ENCODE measurements around the gene OPA1.

The OPA1 gene

DNA sequence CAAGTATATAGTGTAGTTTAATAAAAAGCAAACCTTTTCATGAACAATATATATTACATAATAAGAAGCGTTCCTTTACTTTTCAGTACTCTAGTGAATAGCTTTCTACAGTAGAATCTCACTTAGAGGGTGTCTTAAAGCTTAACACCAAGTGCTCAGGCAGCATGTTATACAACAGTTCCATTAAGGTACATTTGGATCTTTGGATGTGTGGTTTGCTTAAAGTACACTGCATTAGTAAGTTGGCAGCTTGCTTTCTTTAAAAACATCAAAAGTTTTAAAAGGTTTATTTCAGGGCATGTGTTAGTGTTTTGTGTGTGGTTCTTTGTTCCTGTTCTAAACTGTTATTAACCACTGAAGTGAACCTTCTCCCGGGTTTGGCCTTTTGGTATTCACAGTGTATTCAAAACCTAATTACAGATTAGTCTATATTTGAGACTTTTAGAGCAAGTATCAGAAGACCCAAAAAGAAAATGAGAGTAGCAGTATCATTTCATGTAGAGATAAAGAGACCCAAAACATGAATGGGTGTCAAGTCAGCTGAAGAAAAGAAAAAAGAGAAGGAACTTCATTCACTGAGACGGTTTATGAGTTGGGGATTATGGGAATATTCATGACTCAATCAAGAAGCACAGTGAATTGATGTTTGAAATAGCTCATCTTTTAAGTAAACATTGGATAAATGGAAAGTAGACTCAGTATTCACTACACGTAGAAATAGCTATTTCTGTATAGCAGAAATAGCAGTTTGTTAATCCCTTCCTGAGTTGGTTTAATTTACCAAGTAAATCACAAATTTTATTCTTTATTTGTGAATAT is 93.9 kb downstream of the OPA1 start:
- Histone ChIP-seq H3K27ac (ENCODE audit: low read length) (no peak overlapping the region), H3K4me3 (ENCODE audit: low read depth in 1 of 2, low read length in 2 of 2) (no peak overlapping the region), H3K27me3 (ENCODE audit: low read depth, low read length) (no peaks in the 10 kb centered on the region), H3K4me1 (ENCODE audit: control insufficient read depth in 1 of 2, insufficient read depth in 2 of 2, low read length in 2 of 2) (no peaks in the 10 kb centered on the region), H3K9me3 (ENCODE audit: control insufficient read depth in 1 of 2, low read length in 2 of 2) (no peaks in the 10 kb centered on the region), H3K36me3 (ENCODE audit: control insufficient read depth in 1 of 2, insufficient read depth in 2 of 2, low read length in 2 of 2) (peaks cover 3 to 12% of the 10 kb centered on the region in 2 donors)

DNA sequence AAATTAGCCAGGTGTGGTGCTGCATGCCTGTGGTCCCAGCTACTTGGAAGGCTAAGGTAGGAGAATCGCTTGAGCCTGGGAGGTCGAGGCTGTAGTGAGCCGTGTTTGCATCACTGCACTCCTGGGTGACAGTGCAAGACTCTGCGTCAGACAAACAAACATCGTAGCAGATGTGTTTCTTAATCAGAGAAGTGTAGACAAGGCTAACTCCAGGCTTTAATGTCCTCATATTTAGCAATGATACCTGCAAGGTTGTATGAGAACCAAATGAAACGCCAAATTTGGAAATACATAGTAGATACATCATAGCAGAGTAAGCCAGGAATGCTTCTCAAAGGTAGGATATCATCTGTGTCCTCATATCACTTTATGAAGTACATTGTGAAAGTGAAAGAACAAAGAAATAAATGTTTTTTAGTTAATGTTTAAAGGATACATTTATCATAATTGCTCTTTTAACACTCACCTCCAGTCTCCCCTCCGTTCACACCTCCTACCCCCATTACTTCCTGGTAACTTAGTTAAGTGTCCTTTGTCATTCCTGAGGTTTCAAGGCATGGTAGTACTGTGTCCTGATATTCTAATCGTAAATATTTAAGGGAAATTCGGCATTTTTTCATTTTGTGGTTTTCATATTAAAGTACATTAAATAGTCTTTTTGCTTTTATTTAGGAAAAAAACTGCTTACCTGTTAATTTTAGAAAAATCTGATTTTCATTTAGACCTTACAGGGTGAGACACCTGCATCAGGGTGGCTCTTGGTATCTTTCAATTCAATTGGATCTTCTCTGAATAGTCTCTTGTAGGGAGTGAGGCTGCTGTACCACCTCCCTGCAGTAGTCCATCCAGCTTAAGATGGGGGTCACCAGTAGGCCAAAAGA is 96.1 kb downstream of the OPA1 start:
- no peaks in the 10 kb centered on the region for H3K27me3 ChIP-seq (ENCODE audit: low read depth, low read length)
- H3K4me1 ChIP-seq (ENCODE audit: control insufficient read depth in 1 of 2, insufficient read depth in 2 of 2, low read length in 2 of 2) = no peaks in the 10 kb centered on the region
- H3K9me3 ChIP-seq (ENCODE audit: control insufficient read depth in 1 of 2, low read length in 2 of 2) = no peaks in the 10 kb centered on the region
- H3K27ac ChIP-seq (ENCODE audit: low read length) = no peak overlapping the region
- no peak overlapping the region for H3K4me3 ChIP-seq (ENCODE audit: low read depth in 1 of 2, low read length in 2 of 2)
- peaks cover 10 to 16% of the 10 kb centered on the region in 2 donors for H3K36me3 ChIP-seq (ENCODE audit: control insufficient read depth in 1 of 2, insufficient read depth in 2 of 2, low read length in 2 of 2)

DNA sequence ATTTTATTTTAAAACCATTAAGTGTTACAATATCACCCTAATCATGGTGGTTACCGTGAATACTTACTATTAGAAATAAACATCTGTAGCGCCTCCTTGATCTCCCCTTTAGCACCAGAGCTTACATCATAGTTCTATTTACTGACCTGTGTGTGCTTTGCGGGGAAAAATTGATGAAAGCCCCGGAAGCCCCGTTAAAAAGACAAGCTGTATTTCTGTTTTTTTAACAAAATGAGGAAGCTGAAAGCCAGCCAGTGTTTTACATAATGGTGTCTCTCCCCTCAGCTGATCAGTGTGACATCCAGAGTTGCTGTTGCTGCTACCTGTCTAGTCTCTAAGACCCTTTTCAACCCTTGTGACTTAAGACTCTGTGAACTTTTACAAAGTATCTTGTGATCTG is 100.8 kb downstream of the OPA1 start:
- Histone ChIP-seq H3K36me3 (ENCODE audit: control insufficient read depth in 1 of 2, insufficient read depth in 2 of 2, low read length in 2 of 2) (peaks cover 14 to 27% of the 10 kb centered on the region in 2 donors), H3K27me3 (ENCODE audit: low read depth, low read length) (no peaks in the 10 kb centered on the region), H3K4me1 (ENCODE audit: control insufficient read depth in 1 of 2, insufficient read depth in 2 of 2, low read length in 2 of 2) (no peaks in the 10 kb centered on the region), H3K9me3 (ENCODE audit: control insufficient read depth in 1 of 2, low read length in 2 of 2) (no peaks in the 10 kb centered on the region), H3K27ac (ENCODE audit: low read length) (no peak overlapping the region), H3K4me3 (ENCODE audit: low read depth in 1 of 2, low read length in 2 of 2) (no peak overlapping the region)

DNA sequence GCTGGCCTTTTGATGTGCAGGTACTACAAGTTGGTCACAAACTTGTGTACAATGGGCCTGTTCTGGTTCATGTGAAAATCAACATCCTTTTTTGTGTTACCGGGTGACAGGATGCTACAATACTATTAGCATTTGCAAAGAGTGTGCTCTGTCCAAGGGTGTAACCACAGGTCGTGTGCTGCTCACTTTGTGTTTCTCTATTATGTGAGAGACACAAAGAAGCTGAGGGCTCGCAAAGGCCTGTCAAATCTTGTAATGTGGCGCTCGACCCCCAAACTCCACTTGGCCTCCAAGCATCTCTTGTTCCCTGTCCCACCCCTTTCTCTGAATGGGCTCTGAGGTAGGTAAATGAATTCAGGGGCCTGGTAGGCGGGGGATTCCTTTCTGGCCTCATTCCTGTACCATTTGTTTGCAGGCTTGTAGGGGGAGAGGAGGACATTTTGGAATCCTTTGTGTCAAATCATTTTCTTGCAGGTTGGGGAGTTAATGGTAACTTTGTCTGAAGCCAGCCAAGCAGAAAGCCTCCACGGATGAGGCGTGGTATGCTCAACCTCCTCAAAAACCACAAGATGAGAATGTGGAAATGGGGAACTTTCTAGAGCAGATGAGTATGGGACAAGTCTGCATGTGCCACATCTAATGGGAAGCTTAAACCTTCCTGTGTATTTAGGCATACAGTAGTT is 109.1 kb downstream of the OPA1 start:
- Histone ChIP-seq H3K27ac (ENCODE audit: low read length) (no peak overlapping the region), H3K4me3 (ENCODE audit: low read depth in 1 of 2, low read length in 2 of 2) (no peak overlapping the region), H3K27me3 (ENCODE audit: low read depth, low read length) (no peaks in the 10 kb centered on the region), H3K9me3 (ENCODE audit: control insufficient read depth in 1 of 2, low read length in 2 of 2) (no peaks in the 10 kb centered on the region), H3K4me1 (ENCODE audit: control insufficient read depth in 1 of 2, insufficient read depth in 2 of 2, low read length in 2 of 2) (no peaks in the 10 kb centered on the region), H3K36me3 (ENCODE audit: control insufficient read depth in 1 of 2, insufficient read depth in 2 of 2, low read length in 2 of 2) (peaks cover 0 to 4% of the 10 kb centered on the region in 2 donors)

DNA sequence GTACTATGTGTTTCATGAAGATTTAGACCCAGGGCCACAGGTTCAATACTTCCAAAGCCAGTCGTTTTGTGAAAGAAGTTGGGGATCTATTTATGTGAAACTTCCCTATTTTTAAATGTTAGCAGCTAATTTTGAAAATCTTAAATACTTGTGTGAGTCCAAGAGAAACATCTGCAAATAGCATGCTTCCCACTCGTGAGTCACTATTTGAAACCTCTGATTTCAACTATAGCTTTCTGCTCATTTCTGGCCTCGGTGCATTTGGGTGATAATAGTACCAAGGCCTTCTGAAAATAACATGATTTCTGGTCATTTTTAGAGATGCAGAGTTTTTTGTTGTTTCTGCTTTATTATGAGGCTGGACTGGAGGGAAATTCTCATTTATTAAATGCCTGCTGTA is 110.0 kb downstream of the OPA1 start:
- Histone ChIP-seq H3K4me3 (ENCODE audit: low read depth in 1 of 2, low read length in 2 of 2) (no peak overlapping the region), H3K9me3 (ENCODE audit: control insufficient read depth in 1 of 2, low read length in 2 of 2) (no peaks in the 10 kb centered on the region), H3K36me3 (ENCODE audit: control insufficient read depth in 1 of 2, insufficient read depth in 2 of 2, low read length in 2 of 2) (peaks cover 0 to 4% of the 10 kb centered on the region in 2 donors), H3K4me1 (ENCODE audit: control insufficient read depth in 1 of 2, insufficient read depth in 2 of 2, low read length in 2 of 2) (no peaks in the 10 kb centered on the region), H3K27me3 (ENCODE audit: low read depth, low read length) (no peaks in the 10 kb centered on the region), H3K27ac (ENCODE audit: low read length) (no peak overlapping the region)

DNA sequence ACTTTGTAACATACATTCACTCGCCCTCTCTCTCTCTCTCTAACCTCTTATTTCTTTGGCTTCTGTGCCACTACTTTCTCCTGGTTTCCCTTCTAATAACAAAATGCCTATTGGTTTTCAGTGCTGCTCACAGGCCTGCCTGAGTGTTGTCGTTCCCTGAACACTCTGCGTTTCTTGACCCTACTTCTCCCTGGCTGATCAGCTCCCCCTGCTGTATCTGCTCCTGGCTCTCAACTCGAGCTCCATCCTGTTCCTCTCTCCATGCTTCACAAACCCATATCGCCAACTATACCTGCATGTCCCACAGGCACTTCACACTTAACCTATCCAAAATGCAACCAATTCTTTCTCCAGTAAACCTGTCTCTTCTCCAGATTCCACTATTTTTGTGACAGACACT is 111.4 kb downstream of the OPA1 start:
- Histone ChIP-seq H3K27ac (ENCODE audit: low read length) (no peak overlapping the region), H3K4me3 (ENCODE audit: low read depth in 1 of 2, low read length in 2 of 2) (no peak overlapping the region), H3K36me3 (ENCODE audit: control insufficient read depth in 1 of 2, insufficient read depth in 2 of 2, low read length in 2 of 2) (peaks cover 0 to 4% of the 10 kb centered on the region in 2 donors), H3K27me3 (ENCODE audit: low read depth, low read length) (no peaks in the 10 kb centered on the region), H3K4me1 (ENCODE audit: control insufficient read depth in 1 of 2, insufficient read depth in 2 of 2, low read length in 2 of 2) (no peaks in the 10 kb centered on the region), H3K9me3 (ENCODE audit: control insufficient read depth in 1 of 2, low read length in 2 of 2) (no peaks in the 10 kb centered on the region)

DNA sequence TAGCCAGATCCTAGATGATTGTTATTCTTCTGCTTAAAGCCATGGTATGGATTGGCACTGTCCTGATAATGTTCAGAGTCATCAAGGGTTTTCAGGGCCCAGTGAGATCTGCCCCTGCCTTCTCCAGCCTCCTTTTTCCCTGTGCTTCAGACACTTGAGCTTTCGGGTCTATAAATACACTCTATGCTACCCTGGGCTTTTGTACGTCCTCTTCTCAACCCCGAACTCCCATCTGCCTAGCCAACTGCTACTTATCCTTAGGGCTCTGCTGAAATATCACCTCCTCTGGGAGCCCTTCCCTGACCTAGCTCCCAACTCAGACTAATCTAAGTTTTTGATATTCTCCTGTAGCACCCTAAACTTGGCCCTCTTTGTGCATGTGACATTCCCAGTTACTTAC is 115.3 kb downstream of the OPA1 start:
- Histone ChIP-seq H3K9me3 (ENCODE audit: control insufficient read depth in 1 of 2, low read length in 2 of 2) (no peaks in the 10 kb centered on the region), H3K27ac (ENCODE audit: low read length) (no peak overlapping the region), H3K4me1 (ENCODE audit: control insufficient read depth in 1 of 2, insufficient read depth in 2 of 2, low read length in 2 of 2) (no peaks in the 10 kb centered on the region)

DNA sequence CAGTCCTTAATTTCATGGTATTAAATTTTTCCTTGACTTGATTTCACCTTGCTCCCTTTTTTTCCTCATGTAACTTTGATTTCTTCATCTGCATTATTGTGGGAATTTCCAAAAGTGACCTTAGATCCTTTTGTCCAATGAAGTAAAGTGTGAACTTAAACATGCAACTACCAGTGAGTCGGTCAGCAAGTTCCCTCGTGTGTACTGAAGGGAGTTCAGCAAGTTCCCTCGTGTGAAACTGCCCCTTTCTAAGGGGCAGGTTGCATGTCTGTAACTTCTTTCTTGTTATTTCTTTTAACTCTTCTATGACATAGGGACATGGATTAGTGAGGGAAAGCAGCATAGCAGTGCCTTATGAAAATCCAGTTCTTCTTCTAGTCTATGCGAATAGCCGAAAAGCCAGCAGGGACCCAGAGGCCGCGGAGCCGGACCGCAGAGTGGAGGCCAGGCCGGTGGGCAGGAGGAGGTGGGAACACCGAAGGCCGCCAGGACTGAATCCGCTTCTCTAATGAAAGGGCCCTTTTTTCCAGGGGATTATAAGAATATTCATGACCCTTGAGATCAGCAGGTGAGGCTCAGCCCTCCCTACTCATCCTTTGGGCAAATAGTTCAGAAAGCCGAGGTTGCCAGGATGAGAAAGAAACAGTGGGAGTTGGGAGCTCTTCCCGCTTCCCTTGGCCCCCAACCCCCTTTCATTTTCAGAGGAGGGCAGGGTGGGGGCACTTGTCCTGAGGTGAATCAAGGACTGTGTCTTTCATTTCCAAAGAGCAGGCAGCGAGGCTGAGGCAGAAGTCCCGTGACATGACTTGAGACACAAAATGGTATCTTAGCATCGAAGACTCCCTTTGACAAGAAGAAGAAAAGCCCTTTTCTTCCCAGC is 117.5 kb downstream of the OPA1 start:
- Histone ChIP-seq H3K9me3 (ENCODE audit: control insufficient read depth in 1 of 2, low read length in 2 of 2) (peaks cover 0 to 5% of the 10 kb centered on the region in 2 donors), H3K27ac (ENCODE audit: low read length) (no peak overlapping the region), H3K4me3 (ENCODE audit: low read depth in 1 of 2, low read length in 2 of 2) (no peak overlapping the region), H3K36me3 (ENCODE audit: control insufficient read depth in 1 of 2, insufficient read depth in 2 of 2, low read length in 2 of 2) (no peaks in the 10 kb centered on the region), H3K4me1 (ENCODE audit: control insufficient read depth in 1 of 2, insufficient read depth in 2 of 2, low read length in 2 of 2) (no peaks in the 10 kb centered on the region), H3K27me3 (ENCODE audit: low read depth, low read length) (no peaks in the 10 kb centered on the region)

More for the DNA sequence above, 115.3 kb downstream of the OPA1 start:
- H3K36me3 ChIP-seq (ENCODE audit: control insufficient read depth in 1 of 2, insufficient read depth in 2 of 2, low read length in 2 of 2) = no peaks in the 10 kb centered on the region
- no peaks in the 10 kb centered on the region for H3K27me3 ChIP-seq (ENCODE audit: low read depth, low read length)
- no peak overlapping the region for H3K4me3 ChIP-seq (ENCODE audit: low read depth in 1 of 2, low read length in 2 of 2)

DNA sequence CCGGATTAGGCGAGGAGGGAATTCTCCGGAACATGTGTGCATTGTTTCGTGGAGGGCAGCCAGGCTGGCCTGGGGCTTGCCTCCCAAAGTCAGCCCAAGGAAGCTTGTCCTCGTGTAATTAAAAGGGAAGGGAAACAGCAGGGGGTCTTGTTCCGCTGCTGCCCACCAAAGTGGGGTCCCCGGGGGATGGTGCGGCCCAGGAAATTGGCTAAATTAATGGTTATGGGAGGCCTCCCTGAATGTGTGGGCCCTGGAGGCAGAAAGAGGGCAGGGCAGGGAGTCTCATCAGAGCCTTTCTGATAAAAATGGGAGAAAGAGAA is 118.1 kb downstream of the OPA1 start:
- Histone ChIP-seq H3K27me3 (ENCODE audit: low read depth, low read length) (no peaks in the 10 kb centered on the region), H3K9me3 (ENCODE audit: control insufficient read depth in 1 of 2, low read length in 2 of 2) (peaks cover 0 to 5% of the 10 kb centered on the region in 2 donors), H3K36me3 (ENCODE audit: control insufficient read depth in 1 of 2, insufficient read depth in 2 of 2, low read length in 2 of 2) (no peaks in the 10 kb centered on the region), H3K4me1 (ENCODE audit: control insufficient read depth in 1 of 2, insufficient read depth in 2 of 2, low read length in 2 of 2) (no peaks in the 10 kb centered on the region), H3K27ac (ENCODE audit: low read length) (no peak overlapping the region), H3K4me3 (ENCODE audit: low read depth in 1 of 2, low read length in 2 of 2) (no peak overlapping the region)

DNA sequence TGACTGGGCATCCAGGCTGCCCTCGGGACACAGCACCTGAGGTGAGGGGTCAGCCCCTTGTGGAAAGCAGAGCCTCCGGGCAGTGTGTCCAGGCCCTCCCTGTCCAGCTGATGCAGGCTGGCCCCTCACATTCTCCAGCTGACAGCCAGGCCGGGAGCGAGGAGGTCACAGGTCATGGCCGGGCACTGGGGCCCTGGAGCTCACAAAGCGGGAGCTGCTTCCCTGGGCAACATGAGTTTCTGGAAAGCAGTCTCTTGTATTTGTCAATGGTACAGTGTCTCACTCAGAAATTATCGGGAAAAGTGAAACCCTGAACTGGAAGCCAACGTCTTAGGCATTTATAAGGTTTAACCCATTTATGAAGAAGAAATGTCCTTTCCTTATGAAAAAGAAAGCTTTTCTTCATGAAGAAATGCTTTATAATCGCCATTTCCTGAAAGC is 118.5 kb downstream of the OPA1 start:
- H3K36me3 ChIP-seq (ENCODE audit: control insufficient read depth in 1 of 2, insufficient read depth in 2 of 2, low read length in 2 of 2) = no peaks in the 10 kb centered on the region
- H3K4me1 ChIP-seq (ENCODE audit: control insufficient read depth in 1 of 2, insufficient read depth in 2 of 2, low read length in 2 of 2) = no peaks in the 10 kb centered on the region
- H3K27ac ChIP-seq (ENCODE audit: low read length) = no peak overlapping the region

More for the DNA sequence above, 118.5 kb downstream of the OPA1 start:
- H3K9me3 ChIP-seq (ENCODE audit: control insufficient read depth in 1 of 2, low read length in 2 of 2) = peaks cover 0 to 5% of the 10 kb centered on the region in 2 donors
- H3K4me3 ChIP-seq (ENCODE audit: low read depth in 1 of 2, low read length in 2 of 2) = no peak overlapping the region
- no peaks in the 10 kb centered on the region for H3K27me3 ChIP-seq (ENCODE audit: low read depth, low read length)
